GM18909 (cell line): ENCODE data around the gene ACVR1.
A peak's percentile ranks its signal among the peaks of the same experiment; 100 is the strongest.
"Not testable (repeated sequence)": the region's sequence is repeated elsewhere in the genome, so short reads cannot be mapped to it uniquely, and the experiment has no call there.

ENCODE experiments used
- ATAC-seq: cut with Tn5 transposase; IDR thresholded peaks from one replicate; pipeline ENCODE4 v1.9.1; 2021; ENCODE audit warnings: mild to moderate bottlenecking; ENCODE audit not compliant: unreplicated experiment, poor library complexity

Gene ACVR1

GRCh38 chr2:157777427-157777826, 98.7 kb downstream of the ACVR1 start:
- ATAC-seq = no peak

- ATAC-seq = no peak
Measured at GRCh38 chr2:157771234-157771633, 104.9 kb downstream of the ACVR1 start.

- no peak for ATAC-seq
Measured at GRCh38 chr2:157769856-157770255, 106.3 kb downstream of the ACVR1 start.

- ATAC-seq = no peak
Measured at GRCh38 chr2:157764386-157764785, 111.7 kb downstream of the ACVR1 start.

GRCh38 chr2:157761520-157761919, 114.6 kb downstream of the ACVR1 start:
- ATAC-seq = no peak

- ATAC-seq = no peak
Measured at GRCh38 chr2:157760949-157761348, 115.2 kb downstream of the ACVR1 start.

GRCh38 chr2:157759855-157760254, 116.3 kb downstream of the ACVR1 start:
- ATAC-seq = no peak

- ATAC-seq = no peak
Measured at GRCh38 chr2:157758586-157758985, 117.5 kb downstream of the ACVR1 start.

- no peak for ATAC-seq
Measured at GRCh38 chr2:157757500-157757899, 118.6 kb downstream of the ACVR1 start.

- not testable (repeated sequence) for ATAC-seq
Measured at GRCh38 chr2:157756447-157756846, 119.7 kb downstream of the ACVR1 start.

- peak; percentile 78 for ATAC-seq
Measured at GRCh38 chr2:157751462-157752058, 124.6 kb downstream of the ACVR1 start.

GRCh38 chr2:157749684-157750083, 126.4 kb downstream of the ACVR1 start:
- ATAC-seq = no peak

GRCh38 chr2:157748371-157749142, 127.6 kb downstream of the ACVR1 start:
- ATAC-seq = no peak

GRCh38 chr2:157747695-157748370, 128.3 kb downstream of the ACVR1 start:
- peak; percentile 36 for ATAC-seq

- no peak for ATAC-seq
Measured at GRCh38 chr2:157747280-157747679, 128.8 kb downstream of the ACVR1 start.

- no peak for ATAC-seq
Measured at GRCh38 chr2:157746234-157746950, 129.7 kb downstream of the ACVR1 start.

GRCh38 chr2:157744571-157745076, 131.5 kb downstream of the ACVR1 start:
- no peak for ATAC-seq

GRCh38 chr2:157743051-157743450, 133.1 kb downstream of the ACVR1 start:
- peak; percentile 64 for ATAC-seq

GRCh38 chr2:157741819-157742484, 134.2 kb downstream of the ACVR1 start:
- no peak for ATAC-seq

GRCh38 chr2:157737656-157738055, 138.5 kb downstream of the ACVR1 start:
- no peak for ATAC-seq
